GM15510 (cell line): ENCODE measurements around the gene CSNK1A1.

Source experiments
- POLR2A ChIP-seq: IDR thresholded peaks from 3 replicates; pipeline ENCODE4 v1.6.1; 2011; ENCODE audit warnings: borderline replicate concordance; ENCODE audit not compliant: insufficient read length; ENCODE audit errors: extremely low read depth

The CSNK1A1 gene

DNA sequence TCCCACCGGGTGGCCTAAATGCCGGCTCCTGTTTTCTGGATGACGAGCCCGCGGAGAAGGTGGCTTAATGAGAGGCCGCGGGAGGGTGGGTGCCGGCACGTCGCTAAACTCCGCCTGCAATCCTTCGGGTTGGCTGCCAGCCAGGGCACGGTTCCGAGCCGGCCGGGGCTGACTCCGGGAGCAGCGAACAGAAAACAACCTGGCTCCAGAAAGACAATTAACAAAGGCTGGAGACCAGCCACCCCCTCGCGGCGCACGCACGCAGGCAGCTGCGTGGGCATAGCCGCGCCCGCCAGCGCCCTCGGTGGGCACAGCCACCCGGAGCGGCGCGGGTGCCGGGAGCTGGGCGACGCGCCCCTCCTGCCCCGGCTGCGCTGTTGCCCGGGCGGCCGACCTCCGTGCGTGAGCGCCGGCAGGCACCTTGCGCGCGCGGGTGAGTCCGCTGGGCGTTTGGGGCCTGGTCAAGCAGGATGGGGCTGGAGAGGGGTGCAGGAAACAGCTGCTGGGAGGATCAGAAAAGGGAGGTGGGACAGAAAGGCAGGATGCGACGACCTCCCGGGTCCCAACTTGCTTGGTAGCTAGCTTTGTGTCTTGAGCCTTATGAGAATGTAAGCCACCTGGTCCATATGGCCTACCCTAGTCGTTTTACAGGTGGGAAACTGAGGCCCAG is 30.1 kb upstream of the CSNK1A1 start, which contains the start of gene ARHGEF37:
Gene ARHGEF37 (plus strand): TSS at position 307 of the 670 bp plus-strand sequence. CDS start 16,272 bp downstream, outside the sequence.
- TF ChIP-seq POLR2A, result no peak

GRCh38 chr5:149580808-149581191 is 29.6 kb upstream of the CSNK1A1 start:
- no peak for TF ChIP-seq POLR2A

DNA sequence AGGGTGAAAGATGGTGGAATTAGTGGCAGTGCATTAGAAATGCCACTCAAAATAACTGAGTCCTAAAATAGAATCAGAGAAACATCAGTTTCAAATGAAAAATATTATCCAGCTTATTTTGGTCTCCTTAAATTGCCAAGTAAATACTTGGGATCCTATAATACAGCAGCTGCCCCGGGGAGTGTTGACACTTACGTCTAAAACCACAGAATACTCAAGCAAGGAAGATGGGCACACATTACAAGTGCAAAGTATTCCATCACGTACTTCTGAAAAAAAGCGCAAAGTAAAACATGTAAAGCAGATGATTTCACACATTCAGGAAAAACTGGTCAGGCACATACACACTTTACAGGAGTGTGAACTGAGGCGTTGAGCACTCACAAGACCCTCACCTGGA is 27.7 kb upstream of the CSNK1A1 start:
- TF ChIP-seq POLR2A, result no peak

GRCh38 chr5:149576021-149576420 is 24.8 kb upstream of the CSNK1A1 start:
- no peak for TF ChIP-seq POLR2A

GRCh38 chr5:149575131-149575530 is 23.9 kb upstream of the CSNK1A1 start:
- no peak for TF ChIP-seq POLR2A

DNA sequence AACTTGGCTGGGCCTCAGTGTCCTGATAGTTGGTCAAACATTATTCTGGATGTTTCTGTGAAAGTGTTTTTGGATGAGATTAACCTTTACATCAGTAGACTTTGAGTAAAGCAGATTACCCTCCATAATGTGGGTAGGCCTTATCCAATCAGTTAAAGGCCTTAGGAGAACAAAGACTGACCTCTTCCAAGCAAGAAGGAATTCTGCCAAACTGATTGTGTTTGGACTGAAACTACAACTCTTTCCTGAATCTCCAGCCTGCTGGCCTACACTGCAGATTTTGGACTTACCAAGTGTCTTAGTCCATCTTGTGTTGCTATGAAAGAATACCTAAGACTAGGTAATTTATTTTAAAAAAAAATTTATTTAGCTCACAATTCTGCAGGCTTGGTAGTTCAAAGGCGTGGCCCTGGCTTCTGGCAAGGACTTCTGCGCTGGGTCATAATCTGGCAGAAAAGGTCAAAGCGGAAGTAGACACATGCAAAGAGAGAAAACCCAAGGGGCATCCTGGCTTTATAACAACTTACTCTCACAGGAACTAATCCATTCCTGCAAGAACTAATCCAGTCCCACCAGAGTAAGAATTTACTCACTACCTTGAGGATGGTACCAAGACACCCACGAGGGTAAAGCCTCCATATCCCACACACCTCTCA is 21.5 kb upstream of the CSNK1A1 start:
- no peak for TF ChIP-seq POLR2A

DNA sequence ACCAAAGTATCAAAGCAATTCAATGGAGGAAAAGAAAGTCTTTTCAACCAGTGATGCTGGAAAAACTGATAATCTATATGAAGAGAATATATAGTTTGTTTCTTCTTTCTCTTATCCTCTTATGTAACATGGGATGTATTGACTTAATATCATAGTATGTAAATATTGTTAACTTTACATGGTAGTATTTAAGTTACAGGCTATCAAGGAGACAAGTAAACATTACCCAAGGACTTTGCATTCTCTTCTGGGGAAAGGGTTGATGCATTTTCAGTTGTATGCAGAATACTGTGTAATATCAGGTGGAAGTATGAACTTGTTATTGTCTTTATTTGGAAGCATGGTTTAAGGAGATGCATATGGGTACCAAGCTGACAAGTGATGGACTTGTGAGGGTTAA is 20.9 kb upstream of the CSNK1A1 start:
- TF ChIP-seq POLR2A, result no peak

GRCh38 chr5:149567226-149567625 is 16.0 kb upstream of the CSNK1A1 start:
- TF ChIP-seq POLR2A, result no peak

DNA sequence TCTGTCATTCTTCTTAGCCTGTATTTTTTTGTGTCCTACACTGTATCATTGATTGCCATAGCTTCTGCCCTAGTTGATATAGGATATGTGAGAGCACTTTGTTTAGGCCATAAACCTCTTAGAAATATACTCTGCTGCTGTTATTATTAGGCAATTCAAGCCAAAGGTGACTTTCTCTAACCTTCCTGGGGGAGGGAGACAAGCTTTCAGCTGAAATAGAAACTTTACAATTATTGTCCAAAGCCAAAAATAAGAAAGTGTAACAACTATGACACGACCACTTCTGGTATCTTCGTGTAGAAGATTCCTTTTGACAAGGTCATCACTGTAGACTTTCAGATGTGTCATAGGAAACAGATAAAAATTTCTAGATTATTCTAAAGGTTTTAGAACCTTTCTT is 12.2 kb upstream of the CSNK1A1 start:
- TF ChIP-seq POLR2A, result no peak

DNA sequence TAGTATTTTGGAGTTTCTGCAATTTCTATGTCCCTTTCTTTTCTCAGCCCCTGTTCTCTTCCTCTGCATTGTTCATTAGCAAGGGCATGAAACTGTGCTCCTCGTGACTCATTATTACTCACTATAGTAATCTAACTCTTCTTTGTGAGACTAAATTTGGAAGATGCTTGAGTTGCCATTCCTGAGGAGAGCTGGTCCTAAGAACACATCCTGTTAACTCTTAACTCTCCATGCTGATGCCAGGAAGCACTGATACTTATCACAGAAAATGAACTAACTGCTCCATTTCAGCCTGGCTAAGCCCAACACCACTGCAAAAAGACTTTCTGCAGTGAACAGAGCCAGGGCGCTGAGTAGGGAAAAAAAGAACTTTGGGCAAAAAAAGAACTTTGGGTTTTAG is 10.6 kb upstream of the CSNK1A1 start:
- TF ChIP-seq POLR2A, result no peak

GRCh38 chr5:149559706-149560105 is 8.5 kb upstream of the CSNK1A1 start:
- no peak for TF ChIP-seq POLR2A

- TF ChIP-seq POLR2A, result no peak
Observed at GRCh38 chr5:149552553-149553160, 1.4 kb upstream of the CSNK1A1 start.

DNA sequence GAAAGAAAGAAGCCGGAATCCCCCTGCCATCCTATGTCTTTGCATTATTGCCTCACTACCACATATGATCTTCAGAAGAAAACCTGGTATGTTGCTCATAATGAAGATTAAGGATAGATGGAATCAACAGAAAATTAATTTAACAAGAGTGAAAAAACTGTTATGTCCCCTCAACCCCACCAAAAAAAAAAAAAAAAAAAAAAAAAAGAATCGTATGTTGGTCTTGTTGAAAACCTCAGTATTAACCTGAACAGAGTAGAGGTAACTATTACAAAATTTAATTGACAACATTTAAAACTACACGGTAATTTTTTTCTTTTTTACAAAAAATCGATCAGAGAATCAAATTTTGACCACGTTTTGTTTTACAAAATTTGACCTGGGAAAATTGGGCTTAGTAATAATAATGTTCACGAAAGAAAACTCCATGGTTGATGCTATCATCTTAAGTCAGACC is 827 bp upstream of the CSNK1A1 start:
- no peak for TF ChIP-seq POLR2A

DNA sequence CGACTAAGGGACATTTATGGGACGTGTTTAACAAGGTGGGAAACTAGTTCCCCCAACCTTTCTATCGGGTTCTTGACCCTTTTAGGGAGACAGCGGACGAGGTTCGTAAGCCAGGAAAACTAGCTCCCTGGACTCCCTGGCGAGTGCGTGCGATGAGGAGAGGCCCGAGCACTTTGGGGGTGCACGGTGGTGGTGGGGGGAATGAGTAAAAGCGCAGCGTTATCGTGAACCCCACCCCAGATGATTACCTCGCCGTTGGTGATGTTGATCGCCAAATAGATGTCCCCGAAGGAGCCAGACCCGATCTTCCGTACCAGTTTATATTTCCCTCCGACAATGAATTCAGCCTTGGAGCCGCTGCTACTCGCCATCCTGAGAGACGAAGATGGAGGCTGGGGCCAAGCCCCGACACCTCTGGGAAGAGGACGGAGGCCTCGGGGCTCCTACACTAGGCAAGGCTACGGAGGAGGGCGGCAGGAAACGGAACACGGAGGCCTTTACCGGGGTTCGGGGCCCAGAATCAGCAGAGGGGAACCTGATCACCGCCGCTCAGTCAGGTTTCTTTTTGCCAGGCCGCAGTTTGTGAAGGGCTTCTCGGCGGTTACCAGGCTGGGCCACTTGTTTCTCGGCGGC is 529 bp downstream of the CSNK1A1 start:
- no peak for TF ChIP-seq POLR2A

DNA sequence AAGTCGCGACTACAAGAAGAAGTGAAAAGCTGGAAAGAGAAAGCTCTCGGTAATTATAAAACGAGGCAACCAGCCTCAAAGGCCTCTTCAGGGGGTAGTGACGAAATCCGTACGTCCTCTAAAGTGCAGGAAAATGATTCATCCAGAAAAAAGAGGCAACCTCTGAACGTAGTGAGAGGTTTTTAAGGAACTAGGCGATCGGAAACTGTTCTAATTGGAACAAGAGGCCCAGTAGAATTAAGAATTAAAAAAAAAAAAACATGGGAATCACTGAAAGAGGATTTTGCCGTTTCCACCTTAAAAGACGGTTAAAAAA is 1.0 kb downstream of the CSNK1A1 start:
- TF ChIP-seq POLR2A, result no peak
